HepG2 (cell line): ENCODE measurements around the gene CBX2. TPM values are rescaled to one million over a fixed set of nuclear protein-coding genes. Genes with fewer than 3 reads are reported as not detected.
A peak's percentile ranks its signal among the peaks of the same experiment; 100 is the strongest.

Source experiments
- CENPT ChIP-seq: sonication (generic); formaldehyde crosslinking; IDR thresholded peaks from 2 replicates; pipeline ENCODE4 v1.8.0; 2022; ENCODE audit warnings: low read depth, mild to moderate bottlenecking, moderate library complexity, missing genetic modification reagents
- NFIB ChIP-seq: sonication (generic); formaldehyde crosslinking; IDR thresholded peaks from 2 replicates; pipeline ENCODE4 v1.9.0; 2021; ENCODE audit warnings: missing genetic modification reagents, mild to moderate bottlenecking, borderline replicate concordance
- SNAPC4 ChIP-seq: sonication (generic); formaldehyde crosslinking; IDR thresholded peaks from 2 replicates; pipeline ENCODE4 v1.4.0; 2020; ENCODE audit warnings: mild to moderate bottlenecking, missing genetic modification reagents
- ZNF296 ChIP-seq: sonication (generic); formaldehyde crosslinking; conservative IDR thresholded peaks from 2 replicates; pipeline ENCODE4 v1.5.0; 2020; ENCODE audit warnings: mild to moderate bottlenecking, missing genetic modification reagents
- polyA plus RNA-seq, 8 experiments: library from polyadenylated mRNA; depleted of rRNA in 3 of 8; stranded (reverse) in 7 of 8; unstranded in 1 of 8; fragments of >200 nt; fragmentation: Illumina TruSeq in 4 of 8; extraction: Trizol in 4 of 8; gene quantifications; 2 replicates each; pipeline versions ENCODE4 v1.2.1 to v1.2.3, GENCODE V29; 2011 to 2016; ENCODE audit warnings: low read depth in 4 of 8, missing spikeins in 1 of 8, mixed read lengths in 1 of 8; ENCODE audit not compliant: insufficient read depth in 1 of 8
- total RNA-seq, 5 experiments: library from RNA; depleted of rRNA; stranded (reverse); fragments of >200 nt; fragmentation: Illumina TruSeq; extraction: Trizol; gene quantifications; 2 replicates each; pipeline ENCODE4 v1.2.3, GENCODE V29; 2016; ENCODE audit warnings: low read depth in 1 of 5
- TF ChIP-seq, protein P1 (sequence below), 2 experiments: sonication (generic) in 1 of 2; formaldehyde crosslinking in 1 of 2; IDR thresholded peaks; 2 replicates each; pipeline versions ENCODE4 v1.6.1 to v1.9.0; 2014 to 2022; ENCODE audit warnings: antibody characterized with exemption in 1 of 2, borderline replicate concordance in 1 of 2, inconsistent platforms in 1 of 2, low read depth in 1 of 2, missing genetic modification reagents in 1 of 2
- TF ChIP-seq, protein P2 (sequence below): sonication (generic); formaldehyde crosslinking; IDR thresholded peaks from 2 replicates; pipeline ENCODE4 v1.4.0; 2020; ENCODE audit warnings: missing genetic modification reagents, borderline replicate concordance
- TF ChIP-seq, protein P3 (sequence below): sonication (generic); formaldehyde crosslinking; IDR thresholded peaks from 2 replicates; pipeline ENCODE4 v1.9.0; 2022; ENCODE audit warnings: missing genetic modification reagents, mild to moderate bottlenecking, borderline replicate concordance

CBX2 gene
- total and polyA plus RNA-seq, 2 of the 13 experiments (the other 11 are each of a cell fraction or from before 2014, with no cell fraction given): 14.5 to 31.1 TPM

GRCh38 chr17:79803997-79804855 lies 26.3 kb downstream of the CBX2 start (continued):
- TF ChIP-seq, protein P1, sequence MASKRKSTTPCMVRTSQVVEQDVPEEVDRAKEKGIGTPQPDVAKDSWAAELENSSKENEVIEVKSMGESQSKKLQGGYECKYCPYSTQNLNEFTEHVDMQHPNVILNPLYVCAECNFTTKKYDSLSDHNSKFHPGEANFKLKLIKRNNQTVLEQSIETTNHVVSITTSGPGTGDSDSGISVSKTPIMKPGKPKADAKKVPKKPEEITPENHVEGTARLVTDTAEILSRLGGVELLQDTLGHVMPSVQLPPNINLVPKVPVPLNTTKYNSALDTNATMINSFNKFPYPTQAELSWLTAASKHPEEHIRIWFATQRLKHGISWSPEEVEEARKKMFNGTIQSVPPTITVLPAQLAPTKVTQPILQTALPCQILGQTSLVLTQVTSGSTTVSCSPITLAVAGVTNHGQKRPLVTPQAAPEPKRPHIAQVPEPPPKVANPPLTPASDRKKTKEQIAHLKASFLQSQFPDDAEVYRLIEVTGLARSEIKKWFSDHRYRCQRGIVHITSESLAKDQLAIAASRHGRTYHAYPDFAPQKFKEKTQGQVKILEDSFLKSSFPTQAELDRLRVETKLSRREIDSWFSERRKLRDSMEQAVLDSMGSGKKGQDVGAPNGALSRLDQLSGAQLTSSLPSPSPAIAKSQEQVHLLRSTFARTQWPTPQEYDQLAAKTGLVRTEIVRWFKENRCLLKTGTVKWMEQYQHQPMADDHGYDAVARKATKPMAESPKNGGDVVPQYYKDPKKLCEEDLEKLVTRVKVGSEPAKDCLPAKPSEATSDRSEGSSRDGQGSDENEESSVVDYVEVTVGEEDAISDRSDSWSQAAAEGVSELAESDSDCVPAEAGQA (IDR thresholded peaks at IDR 0.05; ENCODE audit: low read depth): no peak
- TF ChIP-seq, protein P1 (CRISPR knock-in tag; IDR thresholded peaks at IDR 0.05; ENCODE audit: borderline replicate concordance): peak; percentile 90; the same call in 1 of the 2 replicates
- TF ChIP-seq CENPT (CRISPR knock-in tag) (no peak; the same call in 1 of the 2 replicates), ZNF296 (CRISPR knock-in tag) (no peak; the same call in 1 of the 2 replicates), SNAPC4 (CRISPR knock-in tag) (peak; percentile 84; the same call in 1 of the 2 replicates), NFIB (CRISPR knock-in tag) (0 out of 2 replicates have a peak, but pooled peaks have one; percentile 89)
- TF ChIP-seq, protein P2, sequence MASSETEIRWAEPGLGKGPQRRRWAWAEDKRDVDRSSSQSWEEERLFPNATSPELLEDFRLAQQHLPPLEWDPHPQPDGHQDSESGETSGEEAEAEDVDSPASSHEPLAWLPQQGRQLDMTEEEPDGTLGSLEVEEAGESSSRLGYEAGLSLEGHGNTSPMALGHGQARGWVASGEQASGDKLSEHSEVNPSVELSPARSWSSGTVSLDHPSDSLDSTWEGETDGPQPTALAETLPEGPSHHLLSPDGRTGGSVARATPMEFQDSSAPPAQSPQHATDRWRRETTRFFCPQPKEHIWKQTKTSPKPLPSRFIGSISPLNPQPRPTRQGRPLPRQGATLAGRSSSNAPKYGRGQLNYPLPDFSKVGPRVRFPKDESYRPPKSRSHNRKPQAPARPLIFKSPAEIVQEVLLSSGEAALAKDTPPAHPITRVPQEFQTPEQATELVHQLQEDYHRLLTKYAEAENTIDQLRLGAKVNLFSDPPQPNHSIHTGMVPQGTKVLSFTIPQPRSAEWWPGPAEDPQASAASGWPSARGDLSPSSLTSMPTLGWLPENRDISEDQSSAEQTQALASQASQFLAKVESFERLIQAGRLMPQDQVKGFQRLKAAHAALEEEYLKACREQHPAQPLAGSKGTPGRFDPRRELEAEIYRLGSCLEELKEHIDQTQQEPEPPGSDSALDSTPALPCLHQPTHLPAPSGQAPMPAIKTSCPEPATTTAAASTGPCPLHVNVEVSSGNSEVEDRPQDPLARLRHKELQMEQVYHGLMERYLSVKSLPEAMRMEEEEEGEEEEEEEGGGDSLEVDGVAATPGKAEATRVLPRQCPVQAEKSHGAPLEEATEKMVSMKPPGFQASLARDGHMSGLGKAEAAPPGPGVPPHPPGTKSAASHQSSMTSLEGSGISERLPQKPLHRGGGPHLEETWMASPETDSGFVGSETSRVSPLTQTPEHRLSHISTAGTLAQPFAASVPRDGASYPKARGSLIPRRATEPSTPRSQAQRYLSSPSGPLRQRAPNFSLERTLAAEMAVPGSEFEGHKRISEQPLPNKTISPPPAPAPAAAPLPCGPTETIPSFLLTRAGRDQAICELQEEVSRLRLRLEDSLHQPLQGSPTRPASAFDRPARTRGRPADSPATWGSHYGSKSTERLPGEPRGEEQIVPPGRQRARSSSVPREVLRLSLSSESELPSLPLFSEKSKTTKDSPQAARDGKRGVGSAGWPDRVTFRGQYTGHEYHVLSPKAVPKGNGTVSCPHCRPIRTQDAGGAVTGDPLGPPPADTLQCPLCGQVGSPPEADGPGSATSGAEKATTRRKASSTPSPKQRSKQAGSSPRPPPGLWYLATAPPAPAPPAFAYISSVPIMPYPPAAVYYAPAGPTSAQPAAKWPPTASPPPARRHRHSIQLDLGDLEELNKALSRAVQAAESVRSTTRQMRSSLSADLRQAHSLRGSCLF (CRISPR knock-in tag): peak; percentile 39; the same call in 1 of the 2 replicates
- TF ChIP-seq, protein P3, sequence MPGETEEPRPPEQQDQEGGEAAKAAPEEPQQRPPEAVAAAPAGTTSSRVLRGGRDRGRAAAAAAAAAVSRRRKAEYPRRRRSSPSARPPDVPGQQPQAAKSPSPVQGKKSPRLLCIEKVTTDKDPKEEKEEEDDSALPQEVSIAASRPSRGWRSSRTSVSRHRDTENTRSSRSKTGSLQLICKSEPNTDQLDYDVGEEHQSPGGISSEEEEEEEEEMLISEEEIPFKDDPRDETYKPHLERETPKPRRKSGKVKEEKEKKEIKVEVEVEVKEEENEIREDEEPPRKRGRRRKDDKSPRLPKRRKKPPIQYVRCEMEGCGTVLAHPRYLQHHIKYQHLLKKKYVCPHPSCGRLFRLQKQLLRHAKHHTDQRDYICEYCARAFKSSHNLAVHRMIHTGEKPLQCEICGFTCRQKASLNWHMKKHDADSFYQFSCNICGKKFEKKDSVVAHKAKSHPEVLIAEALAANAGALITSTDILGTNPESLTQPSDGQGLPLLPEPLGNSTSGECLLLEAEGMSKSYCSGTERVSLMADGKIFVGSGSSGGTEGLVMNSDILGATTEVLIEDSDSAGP (CRISPR knock-in tag): peak; percentile 84
